GM18951 (cell line): ENCODE results near the gene MEI1.
A peak's percentile ranks its signal among the peaks of the same experiment; 100 is the strongest.
"Not testable (repeated sequence)": the region's sequence is repeated elsewhere in the genome, so short reads cannot be mapped to it uniquely, and the experiment has no call there.

ENCODE experiments used
- POLR2A ChIP-seq: IDR thresholded peaks from 4 replicates; pipeline ENCODE4 v1.6.1; 2011; ENCODE audit warnings: mild to moderate bottlenecking; ENCODE audit not compliant: insufficient read length, insufficient read depth; ENCODE audit errors: extremely low read depth
- in situ Hi-C: fragments of 300-500 bp; cut with MboI; formaldehyde crosslinking; loops from one replicate; pipeline ENCODE4 v1.12.0; 2022; ENCODE audit warnings: low sequenced_read_pairs, mixed read lengths, inconsistent platforms; ENCODE audit not compliant: unreplicated experiment

Gene MEI1

DNA sequence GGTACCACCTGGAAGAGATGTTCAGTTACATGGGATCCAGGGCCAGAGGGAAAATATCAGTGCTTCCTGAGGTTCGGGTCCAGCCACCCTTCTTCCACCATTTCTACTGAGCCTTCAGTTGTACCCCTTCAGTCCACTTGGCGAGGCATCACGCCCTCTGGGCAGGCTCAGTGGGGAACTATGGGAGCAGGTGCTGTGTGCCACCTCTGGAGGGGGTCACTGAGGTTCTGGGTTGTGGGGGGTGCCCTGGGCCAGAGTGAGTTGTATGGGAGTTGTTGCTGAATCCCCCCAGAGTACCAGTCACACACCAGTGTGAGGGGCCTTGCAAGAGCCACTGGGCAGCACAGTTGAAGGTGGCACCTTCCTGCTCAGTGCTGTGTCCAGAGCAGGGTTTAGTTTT lies 130.9 kb downstream of the MEI1 start:
- no peak for TF ChIP-seq POLR2A
- in situ Hi-C loops = no loop called here

GRCh38 chr22:41831383-41831782 lies 132.1 kb downstream of the MEI1 start:
- in situ Hi-C loops = no loop called here
- TF ChIP-seq POLR2A = no peak

GRCh38 chr22:41831828-41832552 lies 132.7 kb downstream of the MEI1 start:
- no peak for TF ChIP-seq POLR2A
- in situ Hi-C loops = no loop called here

GRCh38 chr22:41832553-41833368 lies 133.5 kb downstream of the MEI1 start, which contains the start of gene SREBF2:
Gene SREBF2, plus strand, starts transcription at chr22:41833105. Its CDS starts 166 bp downstream, at chr22:41833271.
- TF ChIP-seq POLR2A = peak; percentile 93
- in situ Hi-C loops = no loop called here

GRCh38 chr22:41833369-41834004 lies 134.2 kb downstream of the MEI1 start:
- in situ Hi-C loops = no loop called here

GRCh38 chr22:41834005-41834944 lies 135.0 kb downstream of the MEI1 start:
- TF ChIP-seq POLR2A = no peak
- in situ Hi-C loops = no loop called here

More at GRCh38 chr22:41833369-41834004, 134.2 kb downstream of the MEI1 start:
- no peak for TF ChIP-seq POLR2A

DNA sequence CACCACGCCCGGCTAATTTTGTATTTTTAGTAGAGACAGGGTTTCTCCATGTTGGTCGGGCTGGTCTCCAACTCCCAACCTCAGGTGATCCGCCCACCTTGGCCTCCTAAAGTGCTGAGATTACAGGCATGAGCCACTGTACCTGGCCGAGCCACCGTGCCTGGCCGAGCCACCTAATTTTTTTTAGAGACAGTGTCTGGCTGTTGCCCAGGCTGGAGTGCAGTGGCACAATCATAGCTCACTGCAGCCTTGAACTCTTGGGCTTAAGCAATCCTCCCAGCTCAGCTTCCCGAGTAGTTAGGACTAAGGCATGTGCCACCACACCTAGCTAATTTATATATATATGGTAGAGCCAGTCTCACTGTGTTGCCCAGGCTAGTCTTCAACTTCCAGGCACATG lies 136.2 kb downstream of the MEI1 start:
- in situ Hi-C loops = not testable (repeated sequence)

- no peak for TF ChIP-seq POLR2A
- in situ Hi-C loops = no loop called here
These were observed 137.2 kb downstream of the MEI1 start for GRCh38 chr22:41836551-41836950.

- no peak for TF ChIP-seq POLR2A
- in situ Hi-C loops = no loop called here
These were observed 139.7 kb downstream of the MEI1 start for GRCh38 chr22:41838842-41839618.

- no peak for TF ChIP-seq POLR2A
- in situ Hi-C loops = no loop called here
These were observed 140.9 kb downstream of the MEI1 start for GRCh38 chr22:41840216-41840615.

- TF ChIP-seq POLR2A = no peak
- in situ Hi-C loops = no loop called here
These were observed 141.9 kb downstream of the MEI1 start for GRCh38 chr22:41841085-41841712.
